GM21825 (cell line): ENCODE results near the gene ZNF428.
A peak's percentile ranks its signal among the peaks of the same experiment; 100 is the strongest.
"Not testable (repeated sequence)": the region's sequence is repeated elsewhere in the genome, so short reads cannot be mapped to it uniquely, and the experiment has no call there.

Source experiments
- ATAC-seq: cut with Tn5 transposase; IDR thresholded peaks from one replicate; pipeline ENCODE4 v1.9.1; 2021; ENCODE audit warnings: mild to moderate bottlenecking, moderate library complexity; ENCODE audit not compliant: unreplicated experiment

The ZNF428 gene

DNA sequence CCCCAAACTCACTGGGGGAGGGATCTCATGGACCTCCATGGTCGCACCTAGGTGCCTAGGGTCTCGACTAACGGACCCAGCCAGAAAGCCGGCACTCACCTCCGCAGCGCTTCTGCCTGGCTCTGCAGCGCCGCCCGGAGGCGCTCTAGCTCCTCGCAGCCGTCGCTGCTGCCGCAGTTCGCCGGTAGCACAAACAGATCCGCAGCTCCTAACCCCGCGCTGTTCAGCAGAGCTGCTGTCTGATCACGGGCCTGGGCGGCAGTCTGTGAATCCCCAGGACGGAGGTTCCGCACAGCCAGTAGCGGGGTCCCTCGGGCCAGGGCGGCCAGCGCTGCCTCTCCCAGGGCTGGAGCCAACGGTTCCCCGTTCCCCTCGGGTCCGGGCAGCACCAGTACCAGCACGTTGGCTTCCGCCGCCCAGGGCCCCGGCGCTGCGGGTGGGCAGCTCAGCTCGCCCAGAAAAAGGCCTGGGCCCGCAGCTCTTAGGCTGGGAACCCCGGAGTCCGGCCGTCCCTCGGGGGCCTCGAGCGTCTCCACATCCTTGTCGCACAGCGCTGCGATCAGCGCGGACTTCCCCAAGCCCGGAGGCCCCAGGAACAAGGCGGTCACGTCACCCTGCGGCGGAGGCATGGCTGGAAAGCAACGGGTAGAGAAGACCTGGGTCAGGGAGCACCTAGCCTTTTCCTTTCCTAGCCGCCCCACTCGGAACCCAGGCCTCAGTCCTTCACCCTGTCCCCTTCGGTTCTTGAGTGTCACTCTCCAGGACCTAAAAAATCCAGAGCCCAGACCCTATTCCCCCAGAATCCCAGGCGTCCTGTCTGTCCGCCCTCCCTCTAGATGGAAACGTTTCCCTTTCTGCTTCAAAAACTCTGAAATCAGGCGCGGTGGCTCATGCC lies 24.5 kb downstream of the ZNF428 start:
- ATAC-seq: peak; percentile 17

DNA sequence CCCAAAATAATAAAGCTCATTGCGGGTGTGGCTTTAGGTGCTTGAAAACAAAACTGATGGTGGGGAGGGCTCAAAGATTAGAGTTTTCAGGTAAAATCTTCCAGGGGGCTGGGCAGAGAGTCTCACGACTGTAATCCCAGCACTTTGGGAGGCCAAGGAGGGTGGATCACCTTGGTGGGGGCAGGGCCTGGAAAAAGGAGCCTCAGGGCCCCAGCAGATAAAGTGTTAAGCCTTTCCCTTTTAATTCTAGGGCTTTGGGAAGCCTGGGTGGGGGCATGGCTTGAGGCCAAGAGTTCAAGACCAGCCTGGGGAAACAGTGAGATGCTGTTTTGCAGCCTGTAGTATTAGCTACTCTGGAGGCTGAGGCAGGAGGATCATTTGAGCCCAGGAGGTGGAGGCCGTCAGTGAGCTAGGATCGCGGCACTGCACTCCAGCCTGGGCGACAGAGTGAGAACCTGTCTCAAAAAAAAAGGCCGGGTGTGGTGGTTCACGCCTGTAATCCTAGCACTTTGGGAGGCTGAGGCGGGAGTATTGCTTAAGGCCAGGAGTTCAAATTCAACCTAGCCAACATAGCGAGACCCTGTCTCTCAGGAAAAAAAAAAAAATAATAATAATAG lies 25.2 kb downstream of the ZNF428 start:
- ATAC-seq: no peak

DNA sequence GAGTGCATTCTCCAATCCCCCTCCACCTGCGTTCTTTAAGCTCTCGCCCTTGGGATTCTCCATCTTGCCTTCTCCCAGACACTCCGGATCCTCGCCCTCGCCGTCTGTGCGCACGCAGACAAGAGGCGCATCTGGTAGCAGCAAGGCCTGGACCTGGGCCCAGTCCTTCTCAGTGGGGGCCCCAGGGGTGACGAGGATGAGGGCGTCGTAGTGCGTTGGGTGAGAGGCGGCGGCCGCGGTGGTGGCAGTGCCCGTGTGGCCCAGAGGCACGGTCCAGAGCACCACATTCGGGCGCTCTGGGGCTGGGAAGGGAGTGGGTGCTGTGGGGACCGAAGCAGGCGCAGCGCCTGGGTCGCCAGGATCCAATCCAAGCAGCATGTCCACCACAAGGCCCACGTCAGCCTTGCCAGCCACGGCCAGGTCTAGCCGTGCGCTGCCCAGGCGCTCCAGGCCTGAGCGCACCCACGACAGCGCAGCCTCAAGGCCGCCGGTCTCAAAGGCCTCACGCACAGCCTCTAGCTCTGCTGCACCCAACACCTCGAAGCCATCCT lies 26.6 kb downstream of the ZNF428 start:
- ATAC-seq: no peak

DNA sequence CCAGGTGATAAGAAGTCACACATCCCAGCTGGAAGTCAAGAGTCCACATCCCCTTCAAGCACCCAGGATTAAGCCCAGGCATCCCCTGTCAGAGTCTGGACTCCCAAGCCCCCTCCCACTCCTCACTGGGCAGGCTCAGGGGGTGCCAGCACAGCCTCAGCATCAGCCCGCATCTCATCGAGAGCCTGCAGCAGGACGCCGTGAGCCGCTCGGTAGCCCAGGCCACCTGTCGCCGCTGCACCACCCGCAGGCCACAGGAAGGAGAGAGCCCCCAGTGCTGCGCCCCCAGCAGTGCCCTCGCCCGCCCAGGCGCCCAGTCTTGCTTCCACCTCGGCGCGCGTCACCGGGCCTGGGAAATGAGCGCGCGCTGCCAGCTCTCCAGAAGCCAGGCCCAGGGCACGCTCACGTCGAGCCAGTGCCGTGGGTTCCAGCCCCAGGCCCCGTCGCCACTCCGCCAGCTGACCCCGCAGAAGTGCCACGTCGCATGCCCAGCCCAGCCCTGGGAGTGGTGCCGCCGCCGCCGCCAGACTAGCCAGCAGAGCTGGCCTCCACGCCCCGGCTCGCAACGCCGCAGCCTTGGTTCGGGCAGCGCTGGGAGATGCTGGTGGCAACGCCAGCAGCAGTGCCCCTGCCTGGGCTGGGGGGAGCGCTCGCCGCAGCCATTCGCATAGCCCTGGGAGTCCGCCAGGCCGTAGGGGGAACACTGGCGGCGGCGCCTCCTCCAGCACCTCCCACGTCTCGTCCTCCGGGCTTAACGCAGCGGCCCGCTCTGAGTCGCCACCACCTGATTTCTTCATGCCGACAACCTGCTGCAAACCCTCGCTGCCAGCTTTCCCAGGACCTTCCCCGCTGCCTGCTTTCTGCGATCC lies 27.3 kb downstream of the ZNF428 start:
- no peak for ATAC-seq

DNA sequence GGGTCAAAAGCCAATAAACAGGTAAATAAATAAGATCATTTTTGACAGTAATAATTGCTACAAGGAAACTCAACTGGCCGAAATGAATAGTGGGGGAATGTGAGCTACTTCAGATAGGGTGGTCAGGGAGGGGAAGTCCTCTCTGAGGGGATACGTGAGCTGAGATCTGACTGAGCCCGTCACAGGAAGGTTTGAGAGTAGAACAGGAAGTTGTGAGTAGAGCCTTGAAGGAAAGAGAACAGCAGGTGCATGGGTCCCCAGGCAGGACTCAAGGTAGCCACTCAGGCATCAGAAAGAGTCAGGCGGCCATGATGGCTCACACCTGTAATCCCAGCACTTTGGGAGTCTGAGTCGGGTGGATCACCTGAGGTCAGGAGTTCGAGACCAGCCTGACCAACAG lies 29.8 kb downstream of the ZNF428 start:
- no peak for ATAC-seq

DNA sequence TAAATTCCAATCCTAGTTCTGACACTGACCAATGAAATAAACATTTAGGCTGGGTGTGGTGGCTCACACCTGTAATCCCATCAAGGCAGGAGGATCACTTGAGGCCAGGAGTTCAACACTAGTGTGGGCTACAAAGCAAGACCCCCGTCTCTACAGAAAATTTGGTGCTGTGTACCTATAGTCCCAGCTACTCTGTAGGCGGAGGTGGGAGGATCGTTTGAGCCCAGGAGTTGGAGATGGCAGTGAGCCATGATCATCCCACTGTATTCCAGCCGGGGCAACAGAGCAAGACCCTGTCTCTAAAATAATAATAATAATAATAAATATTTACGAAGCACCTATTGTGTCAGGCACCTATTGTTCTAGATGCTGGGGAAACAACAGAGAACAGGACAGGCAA lies 30.2 kb downstream of the ZNF428 start:
- ATAC-seq: no peak

DNA sequence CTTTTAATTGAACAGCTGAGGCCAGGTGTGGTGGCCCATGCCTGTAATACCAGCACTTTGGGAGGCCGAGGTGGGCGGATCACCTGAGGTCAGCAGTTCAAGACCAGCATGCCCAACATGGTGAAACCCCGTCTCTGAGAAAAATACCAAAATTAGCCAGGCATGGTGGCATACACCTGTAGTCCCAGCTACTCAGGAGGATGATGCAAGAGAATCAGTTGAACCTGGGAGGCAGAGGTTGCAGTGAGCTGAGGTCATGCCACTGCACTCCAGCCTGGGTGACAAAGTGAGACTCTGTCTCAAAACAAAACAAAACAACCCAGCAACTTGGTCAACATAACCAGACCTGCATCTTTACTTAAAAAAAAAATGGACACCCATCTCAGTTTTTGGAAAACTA lies 32.4 kb downstream of the ZNF428 start:
- not testable (repeated sequence) for ATAC-seq

DNA sequence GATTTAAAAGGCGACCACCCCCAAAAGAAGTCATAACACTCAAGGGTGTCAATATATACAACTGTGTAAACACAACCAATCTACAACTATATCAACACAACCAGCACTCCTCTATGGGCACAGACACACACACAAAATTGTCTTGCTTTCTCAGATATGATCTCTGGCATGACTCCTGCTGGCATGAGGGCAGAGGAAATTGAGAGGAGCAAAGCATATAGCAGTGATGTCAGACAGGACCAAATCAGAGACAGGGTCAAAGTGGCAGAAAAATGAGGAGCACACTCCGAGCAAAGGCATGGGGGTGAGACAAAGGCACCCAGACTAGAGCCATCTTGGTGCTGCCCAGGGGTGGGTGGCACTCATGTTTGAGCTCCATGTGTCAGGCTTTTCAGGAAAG lies 33.1 kb downstream of the ZNF428 start:
- no peak for ATAC-seq

DNA sequence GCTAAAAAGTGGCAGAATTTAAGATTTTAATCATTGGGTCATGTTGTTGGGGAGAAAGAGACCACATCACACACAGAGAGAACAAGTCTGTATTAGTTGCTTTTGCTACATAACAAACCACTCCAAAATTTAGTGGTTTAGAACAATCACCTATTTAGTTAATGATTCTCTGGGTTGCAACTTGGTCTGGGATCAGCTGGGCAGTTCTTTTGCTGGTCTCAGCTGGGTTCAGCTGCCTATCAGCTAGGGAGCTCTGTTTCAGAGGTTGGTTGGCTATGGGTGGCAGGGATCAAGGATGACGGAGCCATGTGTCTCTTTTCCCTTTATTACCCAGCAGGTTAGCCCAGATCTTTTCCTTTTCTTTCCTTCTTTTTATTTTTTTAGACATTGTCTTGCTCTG lies 34.9 kb downstream of the ZNF428 start:
- no peak for ATAC-seq

DNA sequence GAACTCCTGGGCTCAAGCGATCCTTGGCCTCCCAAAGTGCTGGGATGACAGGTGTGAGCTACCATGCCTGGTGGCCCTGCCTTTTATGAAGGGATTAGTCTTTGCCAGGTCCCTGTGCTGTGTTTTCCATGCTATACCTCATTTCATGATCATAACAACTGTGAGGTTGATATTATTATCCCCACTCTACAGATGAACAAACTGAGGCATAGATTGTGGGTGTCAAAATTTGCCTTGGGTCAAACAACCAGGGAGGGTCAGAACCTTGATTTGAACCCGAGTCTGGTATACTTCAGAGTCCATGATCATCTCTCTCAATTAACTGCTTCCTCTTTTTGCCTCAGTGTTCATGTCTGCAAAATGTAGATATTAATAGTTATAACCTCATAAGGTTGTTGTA lies 36.9 kb downstream of the ZNF428 start:
- no peak for ATAC-seq

DNA sequence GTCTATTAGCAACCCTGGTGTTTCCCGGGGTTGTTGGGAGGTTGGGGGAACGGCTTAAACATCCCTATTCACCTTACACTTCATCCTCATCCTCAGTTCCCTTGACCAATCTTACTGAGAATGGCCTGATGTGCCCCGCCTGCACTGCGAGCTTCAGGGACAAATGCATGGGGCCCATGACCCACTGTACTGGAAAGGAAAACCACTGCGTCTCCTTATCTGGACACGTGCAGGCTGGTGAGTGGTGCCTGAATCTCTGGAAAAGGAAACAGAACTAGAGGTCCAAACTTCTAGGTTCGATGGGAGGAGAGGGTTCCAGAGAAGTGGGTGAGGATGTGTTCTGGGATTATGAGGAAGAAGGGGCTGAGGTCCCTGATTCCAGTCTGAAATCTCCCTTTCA lies 38.0 kb downstream of the ZNF428 start:
- ATAC-seq: no peak

DNA sequence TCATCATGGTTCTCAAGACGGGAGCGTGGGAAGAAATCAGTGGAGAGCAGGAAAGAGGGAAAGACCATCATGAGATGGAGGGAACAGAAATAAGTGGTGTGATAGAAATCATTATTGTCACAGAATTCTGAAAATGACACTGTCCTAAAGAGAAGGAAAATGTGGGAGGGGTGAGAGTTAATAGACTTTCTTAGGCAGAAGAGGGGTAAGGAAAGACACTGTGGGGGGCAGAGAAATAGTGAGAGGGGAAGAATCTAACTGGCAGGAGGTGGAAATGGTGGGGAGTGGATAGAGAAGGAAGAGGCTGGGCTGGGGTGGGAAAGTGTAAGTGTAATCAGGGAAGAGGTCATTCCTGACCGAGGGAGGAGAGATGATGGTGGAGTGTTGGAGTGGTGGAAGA lies 40.6 kb downstream of the ZNF428 start:
- ATAC-seq: no peak

DNA sequence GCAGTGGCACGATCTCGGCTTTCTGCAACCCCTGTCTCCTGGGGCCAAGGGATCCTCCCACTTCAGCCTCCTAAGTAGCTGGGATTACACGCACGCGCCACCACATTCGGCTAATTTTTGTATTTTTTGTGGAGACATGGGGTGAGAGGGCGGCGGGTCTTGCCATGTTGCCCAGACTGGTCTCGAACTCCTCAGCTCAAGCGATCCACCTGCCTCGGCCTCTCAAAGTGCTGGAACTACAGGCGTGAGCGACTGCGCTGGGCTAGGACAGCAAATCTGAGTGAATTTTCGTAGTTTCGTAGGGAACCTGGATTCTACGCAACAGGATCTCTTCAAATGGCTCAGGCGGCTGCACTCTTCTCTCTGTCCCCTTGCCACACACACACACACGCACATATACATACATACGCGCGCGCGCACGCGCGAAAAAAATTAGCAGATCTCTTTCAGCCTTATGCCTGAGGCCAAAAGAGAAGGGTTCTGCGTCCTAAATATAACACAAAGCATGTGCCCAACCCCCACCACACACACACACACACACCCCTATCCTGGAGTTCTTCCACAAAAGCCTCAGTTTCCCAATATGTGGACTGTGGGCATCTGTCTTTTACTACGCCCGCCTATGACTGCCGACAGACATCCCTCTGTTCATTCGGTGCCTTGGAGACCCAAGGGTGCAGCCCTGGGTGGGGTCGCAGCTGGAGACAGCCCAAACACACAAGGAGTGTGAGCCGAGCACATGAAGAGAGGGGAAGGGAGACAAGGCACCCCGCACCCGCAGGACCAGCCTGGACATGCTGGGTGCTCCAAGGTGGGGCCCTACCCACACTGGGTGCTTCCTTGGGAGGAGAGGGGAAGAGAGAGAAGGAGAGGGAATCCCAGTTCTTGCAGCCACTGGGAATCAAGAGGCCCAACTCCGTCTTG lies 43.2 kb downstream of the ZNF428 start:
- ATAC-seq: no peak

DNA sequence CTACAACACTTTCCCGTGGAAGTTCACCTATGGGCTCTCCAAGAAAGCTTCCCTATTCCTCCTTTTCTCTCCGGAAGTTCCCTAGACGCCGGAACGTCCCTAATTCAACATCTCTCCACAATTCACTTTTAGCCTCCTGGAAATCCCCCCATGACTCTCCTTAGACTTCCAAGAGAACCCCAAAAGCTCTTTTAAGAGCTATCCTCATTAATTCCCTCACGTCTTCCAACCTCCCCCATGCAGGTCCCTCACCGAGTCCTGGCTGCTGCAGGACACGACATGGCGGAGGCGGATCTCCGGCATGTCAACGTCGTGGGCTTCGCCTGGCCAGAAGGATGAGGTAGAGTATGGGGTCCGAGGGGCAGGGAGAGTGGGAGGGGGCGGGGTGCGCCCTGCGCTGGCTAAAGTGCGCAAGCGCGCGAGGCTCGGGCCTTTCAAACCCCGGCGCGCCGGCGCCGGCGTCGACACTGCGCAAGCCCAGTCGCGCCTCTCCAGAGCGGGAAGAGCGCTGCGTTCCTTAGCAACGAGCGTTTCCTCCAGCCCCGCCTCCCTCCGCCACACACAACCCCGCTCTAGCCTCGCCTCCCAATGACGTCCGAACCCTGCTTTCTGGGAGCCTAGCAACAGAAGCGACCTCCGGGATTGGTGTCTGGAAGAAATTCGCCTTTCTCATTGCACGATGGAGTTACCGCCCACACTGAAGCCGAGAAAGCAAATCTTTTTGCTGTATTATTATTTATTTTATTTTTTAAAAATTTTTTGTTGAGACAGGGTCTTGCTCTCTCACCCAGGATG lies 44.1 kb downstream of the ZNF428 start, which contains the start of the genes PINLYP and XRCC1:
Gene PINLYP (plus strand): TSS at position 646 of the 795 bp plus-strand sequence. CDS start 1,391 bp downstream, outside the sequence.
Gene XRCC1 (minus strand): TSS at position 372 of the 795 bp plus-strand sequence. CDS start 69 bp downstream, at position 303.
- ATAC-seq: peak; percentile 92

DNA sequence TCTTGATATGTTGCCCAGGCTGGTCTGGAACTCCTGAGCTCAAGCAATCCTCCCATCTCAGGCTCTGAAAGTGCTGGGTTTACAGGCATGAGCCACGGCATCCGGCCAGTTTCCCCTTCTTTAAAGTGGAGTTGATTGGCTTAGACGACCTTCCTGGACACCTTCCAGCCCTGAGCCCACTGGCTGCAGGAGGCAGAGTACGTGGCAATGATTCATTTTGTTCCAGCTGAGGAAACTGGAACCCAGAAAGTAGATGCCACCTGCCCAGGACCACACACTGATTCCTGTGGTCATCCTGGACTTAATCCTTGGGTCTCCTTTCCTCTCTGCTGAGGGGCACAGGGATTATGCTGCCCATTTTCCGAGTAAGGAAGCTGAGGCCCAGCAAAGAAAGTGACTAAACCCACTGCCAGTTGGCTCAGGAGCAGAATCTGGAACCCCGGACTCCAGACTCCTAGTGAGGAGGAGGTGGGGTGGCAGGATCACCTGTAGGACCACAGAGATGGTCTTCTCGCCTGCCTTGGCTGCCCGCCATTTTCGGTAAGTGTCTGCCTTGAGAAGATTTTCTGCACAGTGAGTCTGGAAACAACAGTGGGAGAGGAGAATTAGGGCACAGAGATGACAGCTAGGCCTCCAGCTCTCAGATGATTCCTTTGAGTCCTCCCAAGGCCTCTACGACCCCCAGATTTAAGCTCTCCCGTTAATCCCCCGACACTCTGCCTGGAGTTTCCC lies 44.8 kb downstream of the ZNF428 start:
- no peak for ATAC-seq

DNA sequence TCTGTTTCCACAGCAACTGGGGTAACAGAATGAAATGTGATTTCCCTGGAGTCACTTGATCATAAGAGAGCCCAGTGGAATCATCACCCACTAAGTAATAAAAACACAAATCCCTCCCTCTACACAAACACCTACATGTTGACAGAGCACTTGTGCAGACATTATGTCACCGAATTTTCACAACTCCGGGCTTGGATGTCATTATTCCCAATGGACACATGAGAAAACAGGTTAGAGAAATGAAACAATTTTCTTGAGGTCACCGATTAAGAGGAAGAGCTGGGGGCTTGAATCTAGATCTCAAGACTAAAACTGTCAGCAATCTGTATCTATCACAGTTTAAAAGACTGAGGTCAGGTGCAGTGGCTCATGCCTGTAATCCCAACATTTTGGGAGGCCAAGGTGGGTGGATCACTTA lies 47.2 kb downstream of the ZNF428 start:
- no peak for ATAC-seq

DNA sequence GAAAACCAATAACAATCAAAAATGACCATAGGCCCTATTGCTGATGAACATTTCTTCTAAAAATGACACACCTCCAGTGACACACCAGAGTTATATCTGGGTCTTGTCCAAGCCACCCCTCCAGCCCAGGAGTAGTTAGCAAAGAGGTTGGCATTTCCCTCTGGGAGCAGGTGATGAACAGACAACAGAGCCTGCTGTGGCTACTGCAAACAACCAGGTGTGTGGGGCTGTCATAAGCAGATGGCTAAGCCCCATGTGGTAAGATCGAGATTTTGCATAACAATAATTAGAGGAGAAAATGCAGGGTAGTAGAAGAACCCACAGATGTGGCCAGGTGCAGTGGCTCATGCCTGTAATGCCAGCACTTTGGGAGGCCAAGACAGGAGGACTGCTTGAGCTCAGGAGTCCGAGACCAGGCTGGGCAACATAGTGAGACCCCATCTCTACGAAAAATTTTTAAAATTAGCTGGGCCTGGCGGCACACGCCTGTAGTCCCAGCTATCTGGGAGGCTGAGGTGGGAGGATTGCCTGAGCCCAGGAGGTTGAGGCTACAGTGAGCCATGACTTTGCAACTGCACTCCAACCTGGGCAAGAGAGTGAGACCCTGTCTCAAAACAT lies 49.1 kb downstream of the ZNF428 start:
- ATAC-seq: no peak

DNA sequence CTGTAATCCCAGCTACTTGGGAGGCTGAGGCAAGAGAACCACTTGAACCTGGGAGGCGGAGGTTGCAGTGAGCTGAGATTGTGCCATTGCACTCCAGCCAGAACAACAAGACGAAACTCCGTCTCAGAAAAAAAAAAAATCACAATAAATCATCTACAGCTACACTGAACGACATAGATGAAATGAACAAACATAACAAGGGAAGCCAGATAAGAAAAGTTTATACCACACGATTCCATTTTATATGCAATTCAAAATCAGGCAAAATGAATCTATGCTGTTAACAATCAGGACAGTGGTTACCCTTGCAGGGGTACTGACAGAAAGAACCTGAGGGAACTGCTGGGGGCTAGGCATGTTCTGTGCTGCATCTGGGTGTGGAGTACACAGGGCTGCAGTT lies 49.8 kb downstream of the ZNF428 start:
- no peak for ATAC-seq
